GM21423 (cell line): ENCODE data around the gene CDH13.
A peak's percentile ranks its signal among the peaks of the same experiment; 100 is the strongest.

Experiments used
- ATAC-seq: cut with Tn5 transposase; IDR thresholded peaks from one replicate; pipeline ENCODE4 v1.9.1; 2021; ENCODE audit warnings: mild to moderate bottlenecking, moderate library complexity; ENCODE audit not compliant: unreplicated experiment

Gene CDH13

DNA sequence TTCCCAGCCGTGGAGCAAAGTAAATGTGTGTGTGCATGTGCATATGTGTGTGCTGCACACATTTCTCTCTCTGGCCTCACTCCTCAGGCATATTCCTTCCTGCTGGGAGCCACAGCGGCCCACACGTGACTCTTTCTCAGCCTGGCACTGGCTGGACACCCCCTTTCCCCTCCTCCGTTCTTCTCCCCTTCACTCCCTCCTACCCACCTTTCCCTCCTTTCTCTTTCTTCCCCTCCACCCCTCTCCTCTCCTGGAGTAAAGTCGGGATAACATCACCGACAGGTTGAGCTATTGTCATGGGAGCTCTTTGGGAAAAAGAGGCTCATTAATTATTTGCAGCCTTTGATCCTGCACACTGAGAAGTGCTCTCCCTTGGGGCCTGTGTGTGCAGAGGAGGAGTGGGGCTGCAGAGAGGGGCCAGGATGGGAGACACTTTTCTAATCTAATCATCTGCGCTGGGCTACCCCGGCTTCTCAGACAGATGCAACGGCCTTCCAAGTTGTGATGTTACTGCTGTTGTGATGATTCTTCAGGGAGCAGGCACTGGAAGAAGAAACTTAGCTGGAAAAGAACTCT lies 1054.7 kb downstream of the CDH13 start:
- no peak for ATAC-seq

DNA sequence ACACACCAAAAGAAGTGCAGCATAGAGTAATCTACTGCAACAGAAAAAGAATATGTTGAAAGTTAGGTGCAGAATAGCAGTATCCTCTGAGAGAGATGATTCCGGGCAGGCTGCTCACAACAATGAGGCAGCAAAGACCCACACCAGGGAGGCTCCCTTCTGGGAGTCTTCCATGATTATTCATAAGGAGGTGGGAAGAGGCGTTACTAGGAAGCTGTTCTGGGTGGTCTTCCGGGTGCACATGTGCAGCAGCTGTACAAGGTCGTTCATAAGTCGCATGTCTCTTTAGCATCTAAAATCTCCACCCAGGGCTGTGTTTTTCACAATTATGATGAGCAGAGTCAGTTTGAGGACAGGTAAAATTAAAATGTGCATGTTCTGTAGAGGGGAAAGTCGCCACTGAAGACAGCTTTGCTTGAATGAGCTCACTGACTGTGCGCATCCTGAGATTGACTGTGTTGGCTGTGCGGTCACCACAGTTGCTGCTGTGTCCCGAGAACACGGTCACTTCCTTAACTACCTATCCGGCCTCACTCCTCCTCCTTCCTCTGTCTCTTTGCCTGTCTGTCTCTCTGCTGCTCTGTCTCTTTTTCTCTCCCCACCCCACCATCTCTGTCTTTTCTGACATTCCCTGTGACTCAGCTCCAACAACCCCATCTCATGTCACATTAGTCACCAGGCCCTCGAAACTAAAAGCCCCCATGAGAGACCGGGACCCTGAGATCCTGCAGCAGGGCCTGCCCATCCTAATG lies 1055.5 kb downstream of the CDH13 start:
- ATAC-seq = no peak

DNA sequence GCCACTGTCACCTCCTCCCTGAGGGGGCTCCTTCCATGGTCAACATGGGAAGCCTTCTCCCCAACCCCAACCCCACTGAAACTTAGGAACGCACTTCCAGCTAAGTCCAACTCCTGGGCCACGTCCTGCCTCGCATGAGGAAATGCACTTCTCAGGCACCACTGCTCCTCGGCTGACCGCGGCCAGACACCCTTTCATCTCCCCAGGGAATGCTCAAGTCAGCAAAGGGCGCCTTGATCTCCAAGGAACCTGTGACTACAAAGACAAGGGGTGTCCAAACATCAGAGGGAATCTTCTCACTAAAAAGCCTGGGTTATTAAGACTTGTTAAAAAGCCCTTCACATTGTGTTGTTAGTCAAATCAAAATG lies 1056.1 kb downstream of the CDH13 start:
- no peak for ATAC-seq

DNA sequence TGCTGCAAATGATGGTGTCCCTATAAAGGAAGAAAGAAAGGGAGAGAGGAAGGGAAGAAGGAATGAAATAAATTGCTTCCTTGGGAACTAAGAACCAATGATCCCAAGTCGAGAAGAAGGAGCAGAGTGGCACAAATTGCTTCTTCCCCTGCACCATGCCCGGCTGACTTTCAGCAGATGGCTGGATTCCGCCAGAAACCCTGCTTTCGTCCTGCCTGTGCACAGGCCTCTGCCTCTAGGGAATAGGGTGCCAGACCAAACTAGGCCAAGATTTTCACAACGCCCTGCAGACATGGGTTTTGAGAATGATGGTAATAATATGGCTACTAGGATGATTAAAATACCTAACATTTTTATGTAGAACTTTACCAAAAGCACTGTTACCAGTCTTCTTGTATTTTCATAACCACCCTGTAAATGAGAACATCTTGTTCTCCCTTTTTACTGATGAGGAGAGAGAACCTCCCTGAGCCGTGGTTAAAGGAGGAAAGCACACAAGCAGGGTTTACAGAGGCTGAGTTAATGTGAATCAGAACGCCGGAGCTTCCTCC lies 1058.9 kb downstream of the CDH13 start:
- ATAC-seq = no peak

DNA sequence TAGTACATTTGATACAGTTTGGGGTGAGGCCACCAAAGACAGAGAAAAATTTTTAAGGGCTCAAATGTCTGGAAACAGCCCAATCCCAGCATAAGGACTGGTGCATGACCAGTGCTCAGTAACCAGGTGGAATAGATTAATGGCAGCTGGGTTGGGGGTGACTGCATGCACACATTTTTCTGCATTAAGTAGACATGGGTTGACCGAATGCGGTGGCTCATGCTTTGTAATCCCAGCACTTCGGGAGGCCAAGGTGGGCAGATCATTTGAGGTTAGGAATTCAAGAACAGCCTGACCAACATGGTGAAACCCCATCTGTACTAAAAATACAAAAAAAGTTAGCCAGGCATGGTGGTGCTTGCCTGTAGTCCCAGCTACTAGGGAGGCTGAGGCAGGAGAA lies 1060.0 kb downstream of the CDH13 start:
- no peak for ATAC-seq

DNA sequence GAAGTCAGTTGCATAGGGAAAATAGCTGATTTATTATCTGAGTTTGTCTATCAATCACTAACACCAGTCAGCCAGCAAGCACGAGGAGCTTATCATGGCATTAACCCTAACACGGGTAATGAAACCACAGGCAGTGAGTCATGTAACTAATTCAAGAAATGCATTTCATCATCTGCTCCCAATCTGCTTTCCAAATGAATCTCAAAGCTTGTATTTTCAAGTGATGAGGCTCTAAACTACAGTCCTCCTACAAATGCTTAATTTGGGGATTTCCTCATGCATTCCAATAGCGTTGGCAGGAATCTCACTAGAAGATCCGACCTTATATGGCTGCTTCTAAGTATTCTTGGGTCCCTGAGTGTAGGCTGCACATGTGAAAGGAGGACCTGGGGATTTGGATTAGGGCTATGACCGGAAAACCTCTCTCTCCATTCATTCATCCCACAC lies 1062.6 kb downstream of the CDH13 start:
- ATAC-seq = peak; percentile 77

DNA sequence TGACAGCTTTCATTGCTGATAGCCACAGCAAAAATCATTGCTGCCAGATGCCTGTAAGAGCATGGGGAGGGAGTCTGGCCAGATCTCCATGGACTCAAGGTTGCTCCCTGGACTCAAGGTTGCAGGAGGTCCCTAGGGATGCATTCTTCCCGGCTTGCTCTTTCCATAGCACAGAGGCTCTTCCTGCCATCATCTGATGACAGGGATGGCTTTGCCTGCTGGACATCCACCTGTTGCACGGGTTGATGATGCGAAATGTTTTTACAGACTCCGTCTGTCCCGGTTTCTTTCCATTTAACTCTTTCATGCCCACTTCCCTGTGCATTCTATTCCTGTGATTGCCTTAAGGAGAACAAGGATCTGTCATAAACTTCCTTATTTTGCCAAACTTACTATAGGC lies 1065.5 kb downstream of the CDH13 start:
- ATAC-seq = no peak

DNA sequence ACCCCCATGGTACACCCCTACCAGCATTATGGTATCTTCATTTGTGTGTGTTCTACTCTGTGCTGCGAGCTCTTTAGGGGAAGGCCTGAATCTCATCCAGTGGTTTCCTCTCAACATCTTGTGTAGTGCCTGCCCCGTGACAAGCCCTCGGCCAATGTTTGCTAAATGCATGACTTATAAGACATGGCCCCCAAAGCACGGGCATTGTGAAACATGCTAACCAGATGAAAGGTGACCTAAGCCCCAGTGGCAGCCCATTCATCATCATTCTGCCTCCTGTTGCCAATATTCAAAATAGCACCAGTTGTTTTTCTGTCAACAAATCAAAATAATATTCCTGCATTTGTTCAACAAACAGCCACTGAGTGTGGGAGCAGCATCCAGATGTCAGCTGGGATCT lies 1072.2 kb downstream of the CDH13 start:
- ATAC-seq = no peak

DNA sequence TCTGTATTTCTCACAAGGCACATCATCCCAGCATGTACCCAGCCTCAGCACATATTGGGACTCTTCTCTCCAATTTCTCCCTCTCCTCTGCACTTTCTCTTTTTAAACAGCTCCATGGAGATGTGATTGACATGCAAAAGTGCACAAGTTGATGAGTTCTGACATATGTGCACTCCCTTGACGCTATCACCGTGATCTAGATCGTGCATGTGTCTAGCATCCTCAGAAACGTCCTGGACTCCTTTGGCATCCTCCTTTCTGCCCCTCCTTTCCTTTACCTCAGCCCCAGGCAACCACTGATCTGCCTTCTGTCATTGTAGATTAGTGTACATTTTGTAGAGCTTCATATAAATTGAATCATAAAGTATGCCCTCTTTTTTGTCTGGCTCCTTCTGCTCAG lies 1073.0 kb downstream of the CDH13 start:
- ATAC-seq = no peak

DNA sequence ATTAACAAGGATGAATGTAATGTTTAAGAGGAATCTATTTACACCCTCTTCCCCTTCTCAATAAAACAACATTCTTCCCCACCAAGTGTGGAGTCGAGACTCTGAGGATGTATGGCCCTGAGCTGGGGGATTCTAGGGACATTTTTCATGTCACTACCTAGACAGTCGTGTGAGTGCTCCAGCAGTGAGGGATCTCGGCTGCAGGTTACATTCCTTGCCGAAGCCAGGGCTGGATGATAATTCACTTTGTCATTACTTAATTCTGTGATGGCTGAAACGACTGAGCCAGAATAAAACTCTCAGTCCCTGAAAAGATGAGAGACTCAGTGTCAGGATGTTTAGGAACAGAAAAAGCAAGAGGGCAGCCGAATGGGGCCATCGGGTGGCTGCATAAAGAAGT lies 1074.1 kb downstream of the CDH13 start:
- no peak for ATAC-seq

DNA sequence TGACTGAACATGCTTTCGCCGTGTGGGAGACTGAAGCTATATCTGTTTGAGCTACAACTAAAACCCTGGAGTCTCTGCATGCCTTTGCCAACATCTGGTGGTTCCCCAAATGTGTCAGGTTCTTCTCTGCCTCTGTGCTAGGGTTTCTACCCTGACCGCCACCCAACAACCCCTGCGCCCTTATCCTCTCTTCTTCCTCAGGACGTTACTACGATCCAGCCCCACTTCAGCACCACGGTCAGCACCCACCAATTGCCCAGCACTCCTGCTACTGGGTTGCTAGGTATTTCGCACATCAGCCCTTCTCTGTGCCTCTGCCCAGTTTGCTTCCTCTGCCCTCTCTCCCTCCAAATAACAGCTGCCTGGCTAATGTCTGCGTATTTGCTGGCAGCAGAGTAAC lies 1074.7 kb downstream of the CDH13 start:
- no peak for ATAC-seq

DNA sequence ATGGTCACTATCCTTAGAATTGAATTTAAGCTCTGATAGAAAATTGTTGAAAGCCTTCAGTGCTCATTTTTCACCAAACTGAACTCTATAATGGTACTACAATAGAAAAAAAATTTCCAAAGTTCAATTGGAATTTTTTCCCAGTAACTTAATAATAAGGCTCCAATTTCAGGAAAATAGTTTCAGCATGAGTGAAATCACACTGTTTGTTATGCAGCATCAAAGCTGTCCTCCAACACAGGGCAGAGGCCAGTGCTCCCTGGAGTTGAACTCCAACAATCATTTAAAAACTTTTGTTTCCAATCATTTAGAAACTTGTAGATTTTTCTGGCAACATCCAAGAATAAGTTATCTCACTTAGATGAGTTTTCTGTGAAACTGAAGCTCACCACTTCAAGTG lies 1077.9 kb downstream of the CDH13 start:
- ATAC-seq = no peak

DNA sequence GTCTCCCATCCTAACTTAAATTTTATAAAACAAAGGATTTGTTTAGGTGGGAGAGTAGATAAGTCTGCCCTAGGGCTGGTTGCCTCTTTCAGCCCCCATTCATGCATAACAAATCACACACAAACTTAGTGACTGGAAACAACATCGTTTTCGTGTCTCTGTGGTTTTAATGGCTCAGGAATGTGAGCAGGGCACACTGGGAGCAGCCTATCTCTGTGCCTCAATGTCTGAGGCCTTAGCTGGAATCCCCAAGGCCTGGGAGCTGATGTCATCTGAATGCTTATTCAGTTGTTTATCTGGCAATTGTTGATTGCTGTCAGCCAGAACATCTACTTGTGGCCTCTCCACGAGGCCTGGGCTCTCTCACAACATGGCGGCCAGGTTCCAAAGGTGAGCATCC lies 1079.1 kb downstream of the CDH13 start:
- ATAC-seq = no peak

DNA sequence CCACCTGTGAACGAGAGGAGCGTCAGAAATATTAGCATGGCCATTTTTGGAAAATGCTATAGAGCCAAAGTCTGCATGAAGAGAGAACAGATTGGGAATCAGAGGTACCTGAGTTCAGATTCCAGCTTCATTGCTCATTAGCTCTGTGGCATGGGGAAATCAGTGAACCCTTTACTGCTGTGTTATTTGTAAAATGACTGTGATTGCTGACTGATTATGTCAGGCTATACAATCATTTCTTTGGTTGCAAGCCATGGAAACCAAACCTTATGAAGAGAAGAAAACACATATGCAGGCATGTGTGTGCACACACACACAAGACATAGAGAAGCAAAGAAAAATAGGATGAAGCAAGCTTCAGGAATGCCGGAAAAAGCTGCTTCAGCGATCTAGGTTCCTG lies 1079.6 kb downstream of the CDH13 start:
- no peak for ATAC-seq

DNA sequence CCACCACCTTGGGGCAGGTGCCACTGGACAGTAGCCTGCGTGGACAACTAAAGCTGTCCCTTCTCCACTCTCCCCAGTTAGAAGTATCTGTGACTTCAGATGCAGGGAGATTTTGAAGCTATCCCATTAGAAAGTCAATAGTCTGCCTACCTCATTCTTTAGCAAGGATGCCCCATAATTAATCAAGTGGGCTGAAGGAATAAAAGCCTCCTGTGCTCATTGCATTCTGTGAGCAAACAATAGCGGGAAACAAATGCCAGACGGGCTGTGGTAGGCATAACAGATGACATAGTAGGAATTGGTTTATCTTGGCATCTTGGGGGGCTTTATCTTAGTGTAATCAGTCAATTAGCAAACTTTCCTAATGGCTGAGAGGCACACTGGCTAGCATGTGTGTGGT lies 1084.3 kb downstream of the CDH13 start:
- ATAC-seq = no peak

DNA sequence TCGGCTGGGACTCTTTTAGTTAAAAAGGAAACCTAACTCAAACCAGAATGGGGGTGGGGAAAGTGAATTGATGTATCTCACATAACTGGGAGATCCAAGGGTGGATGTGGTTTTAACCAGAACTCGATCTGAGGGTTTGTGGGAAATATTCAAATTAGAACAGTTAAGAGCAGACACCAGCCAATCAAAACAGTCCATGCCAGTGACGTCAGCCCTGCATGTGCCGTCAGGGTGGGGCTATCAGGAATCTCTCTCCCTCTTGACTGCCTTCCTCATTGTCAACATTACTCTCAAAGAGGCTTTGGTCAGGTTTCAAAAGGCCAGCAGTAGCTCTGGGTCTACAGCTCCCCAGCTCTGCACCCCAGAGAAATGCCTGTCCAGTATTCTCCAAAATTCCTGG lies 1086.8 kb downstream of the CDH13 start:
- ATAC-seq = no peak

DNA sequence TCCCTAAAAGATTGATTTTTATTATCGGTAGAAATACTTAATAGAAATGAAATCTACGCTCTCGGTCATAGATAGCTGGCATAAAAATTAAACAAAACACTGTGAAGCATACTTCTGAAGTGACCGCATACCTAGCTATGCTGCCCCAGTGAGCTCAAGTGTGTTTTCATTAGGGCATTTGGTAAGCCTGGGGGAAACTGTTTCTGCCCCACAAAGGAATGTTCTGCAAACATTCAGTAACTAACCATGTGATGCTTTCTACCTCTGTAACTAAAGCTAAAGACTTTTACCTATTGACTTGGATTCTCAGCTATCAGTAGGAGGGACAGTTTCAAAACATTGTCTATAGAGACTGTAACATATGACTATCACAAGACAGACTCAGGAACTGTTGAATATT lies 1087.5 kb downstream of the CDH13 start:
- ATAC-seq = no peak

DNA sequence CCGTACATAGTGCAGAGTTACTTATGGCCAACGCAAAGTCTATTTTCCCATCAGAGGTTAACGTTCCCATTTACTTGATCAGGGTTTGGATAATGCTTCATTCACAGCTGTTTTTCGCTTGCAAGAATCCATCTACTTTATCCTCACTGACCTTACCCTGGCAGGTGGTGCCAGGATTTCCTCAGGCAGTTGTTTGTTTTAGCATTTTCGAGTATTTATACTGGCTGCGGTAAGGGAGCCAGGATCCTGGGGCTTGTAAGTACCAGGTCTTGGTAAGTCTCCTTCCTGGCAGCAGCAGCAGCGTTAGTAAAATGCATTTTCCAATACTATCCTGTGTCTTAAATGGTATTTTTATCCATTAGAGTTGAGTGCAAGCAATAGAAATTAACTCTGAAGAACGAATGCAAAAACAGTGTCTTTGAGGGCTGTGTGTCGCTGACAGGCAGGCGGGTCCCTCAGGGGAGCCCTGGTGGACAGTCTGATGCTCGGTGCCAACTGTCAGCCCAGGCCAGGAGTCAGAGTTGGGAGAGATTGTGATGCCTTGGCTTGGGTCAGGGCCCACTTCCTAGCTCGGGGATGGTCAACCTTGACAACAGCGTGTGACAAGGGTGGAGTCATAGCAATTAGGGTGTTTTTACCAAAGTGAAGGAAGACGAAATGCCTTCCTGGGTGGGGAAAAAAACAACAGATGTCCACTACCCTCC lies 1088.6 kb downstream of the CDH13 start:
- no peak for ATAC-seq

DNA sequence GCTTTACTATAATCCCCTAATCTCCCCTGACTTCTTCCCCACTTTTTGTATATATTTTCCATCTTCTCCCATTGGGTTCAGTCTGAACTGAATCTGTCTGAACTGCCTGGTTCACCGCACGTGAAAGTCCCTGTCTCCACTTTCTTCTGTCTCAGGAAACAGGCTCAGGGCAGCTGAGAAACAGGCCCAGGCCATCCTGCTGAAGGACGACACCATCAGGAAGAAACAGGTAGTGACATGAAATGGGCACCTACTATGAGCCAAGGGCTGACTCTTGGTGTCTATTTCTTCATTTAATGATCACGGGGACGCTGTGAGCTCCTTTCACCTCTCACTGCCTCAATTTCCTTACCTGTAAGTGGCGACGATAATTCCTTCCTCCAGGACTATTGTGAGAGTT lies 1090.5 kb downstream of the CDH13 start:
- no peak for ATAC-seq

DNA sequence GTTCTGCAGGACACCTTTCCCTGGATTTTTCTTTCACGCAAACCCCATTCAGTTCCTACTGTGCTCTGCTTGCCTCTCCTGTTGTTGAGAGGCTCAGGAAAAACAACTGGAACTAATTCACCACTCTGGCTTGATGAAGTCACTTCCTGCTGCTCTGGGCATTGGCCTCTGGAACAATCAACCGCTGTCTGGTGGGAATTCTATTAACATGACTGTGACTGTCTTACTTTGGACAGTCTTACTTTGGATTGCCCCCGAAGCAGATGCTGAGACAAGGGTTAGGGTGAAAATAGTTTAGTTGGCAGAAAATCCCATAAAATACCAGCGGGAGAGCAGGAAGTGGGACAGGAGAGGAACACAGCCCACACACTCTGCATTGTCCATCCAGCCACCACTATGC lies 1091.0 kb downstream of the CDH13 start:
- no peak for ATAC-seq

DNA sequence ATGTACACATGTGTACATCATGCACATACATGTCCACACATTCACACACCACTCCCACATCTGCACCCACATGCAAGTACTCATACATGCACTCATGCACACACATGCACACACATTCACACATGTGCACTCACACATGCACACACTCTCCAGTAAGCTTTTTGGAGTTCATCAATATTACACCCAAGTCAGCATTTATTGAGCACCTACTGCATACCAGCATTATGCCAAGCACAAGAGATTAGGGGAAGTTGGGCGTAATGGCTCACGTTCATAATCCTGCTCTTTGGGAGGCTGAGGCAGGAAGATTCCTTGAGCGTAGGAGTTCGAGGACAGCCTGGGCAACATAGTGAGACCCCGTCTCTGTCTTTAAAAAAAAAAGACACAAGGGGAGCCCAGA lies 1093.4 kb downstream of the CDH13 start:
- no peak for ATAC-seq

DNA sequence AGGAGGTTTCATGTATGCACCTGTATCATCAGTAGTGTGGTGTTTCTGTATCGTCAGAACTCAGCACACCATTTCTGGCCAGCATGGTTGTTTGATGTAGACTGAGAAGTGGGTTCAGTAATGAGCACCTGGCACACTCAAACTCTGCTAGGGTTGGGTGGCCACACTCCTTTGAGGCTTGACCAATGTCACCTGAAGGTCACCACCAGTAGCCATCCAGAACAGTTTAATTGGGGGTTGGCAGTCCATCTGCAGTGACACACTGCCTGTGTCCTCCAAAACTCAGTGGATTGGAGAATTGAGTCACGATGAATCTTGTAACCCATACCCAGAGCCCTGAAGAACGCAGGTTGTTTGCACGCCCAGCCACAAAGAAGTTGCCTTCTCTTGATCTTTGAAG lies 1094.2 kb downstream of the CDH13 start:
- ATAC-seq = no peak
